Stimulated activated CD8-positive, alpha-beta memory T cell treated with anti-CD3 and anti-CD28 coated beads, Interleukin-7, amount 100 ng/mL, for 4 hours (primary cell): ENCODE measurements around the gene CMIP.

Source experiments
- DNase-seq, 2 donors: peaks; one replicate each; pipeline ENCODE4 v3.0.0-alpha.2; 2020; ENCODE audit warnings: low read depth in 2 of 2

CMIP gene

GRCh38 chr16:81549547-81550431 lies 105.2 kb downstream of the CMIP start:
- no peak for DNase-seq

- no peak for DNase-seq
These were observed 105.8 kb downstream of the CMIP start for GRCh38 chr16:81550432-81550808.

- no peak for DNase-seq
These were observed 106.7 kb downstream of the CMIP start for GRCh38 chr16:81551151-81551808.

DNA sequence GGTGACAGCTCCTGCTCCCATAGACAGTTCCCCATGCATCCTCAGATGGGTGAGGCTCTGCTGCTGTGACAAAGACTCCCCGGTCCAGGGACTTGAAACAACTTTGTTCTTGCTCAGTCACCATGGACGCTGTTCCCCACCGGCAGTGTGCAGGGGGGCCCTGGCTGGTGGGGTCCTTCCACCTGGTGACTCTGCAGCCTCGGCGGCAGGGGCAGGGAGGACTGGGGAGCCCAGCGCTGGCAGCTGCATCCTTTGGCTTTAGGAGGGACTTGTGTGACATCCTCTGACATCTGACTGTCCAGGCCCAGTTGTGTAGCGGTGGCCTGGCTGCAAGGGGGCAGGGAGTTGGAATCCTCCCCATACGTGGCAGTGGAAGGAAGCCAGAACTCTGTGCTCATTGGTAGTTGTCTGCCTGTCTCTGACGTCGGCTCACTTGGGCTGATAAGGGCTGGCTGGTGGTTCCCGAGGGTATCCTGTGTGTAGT lies 107.3 kb downstream of the CMIP start:
- DNase-seq = no peak

DNA sequence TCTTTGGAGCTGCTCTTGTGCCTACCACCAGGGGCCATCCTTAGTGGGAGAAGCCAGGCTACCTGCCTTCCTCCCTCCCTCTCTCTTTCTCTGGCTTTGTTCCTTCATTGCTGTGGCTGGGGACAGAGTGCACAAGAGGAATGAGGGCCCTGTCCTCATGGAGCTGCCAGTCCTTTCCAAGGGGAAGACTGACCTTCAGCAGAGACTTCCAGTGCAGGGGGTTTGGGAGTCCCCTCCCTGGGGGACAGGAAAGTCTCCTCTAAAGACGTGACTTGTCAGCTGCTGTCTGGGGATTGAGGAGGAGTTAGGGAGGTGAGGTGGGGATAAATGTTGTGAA lies 108.1 kb downstream of the CMIP start:
- DNase-seq = no peak

GRCh38 chr16:81553080-81553813 lies 108.6 kb downstream of the CMIP start:
- no peak for DNase-seq

GRCh38 chr16:81553814-81554675 lies 109.4 kb downstream of the CMIP start:
- DNase-seq = no peak

DNA sequence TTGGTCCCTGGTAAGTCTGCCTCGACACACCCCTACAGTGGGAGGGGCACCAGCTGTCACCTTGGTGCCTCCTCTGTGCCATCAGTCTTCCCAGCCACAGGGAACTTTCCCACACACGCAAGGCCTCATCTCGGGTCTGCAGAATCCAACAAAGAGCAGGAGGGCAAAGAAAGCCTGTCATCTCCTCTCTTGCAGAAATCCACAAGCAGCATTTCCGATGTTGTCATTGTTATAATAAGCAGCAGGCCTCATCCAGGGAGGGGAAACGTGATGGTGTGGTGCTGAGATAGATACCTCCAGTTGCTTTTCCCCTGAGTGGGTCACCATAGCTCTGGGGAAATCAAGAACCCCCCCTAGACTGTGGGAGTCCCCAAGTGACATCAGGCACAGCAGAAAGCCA lies 110.4 kb downstream of the CMIP start:
- no peak for DNase-seq

DNA sequence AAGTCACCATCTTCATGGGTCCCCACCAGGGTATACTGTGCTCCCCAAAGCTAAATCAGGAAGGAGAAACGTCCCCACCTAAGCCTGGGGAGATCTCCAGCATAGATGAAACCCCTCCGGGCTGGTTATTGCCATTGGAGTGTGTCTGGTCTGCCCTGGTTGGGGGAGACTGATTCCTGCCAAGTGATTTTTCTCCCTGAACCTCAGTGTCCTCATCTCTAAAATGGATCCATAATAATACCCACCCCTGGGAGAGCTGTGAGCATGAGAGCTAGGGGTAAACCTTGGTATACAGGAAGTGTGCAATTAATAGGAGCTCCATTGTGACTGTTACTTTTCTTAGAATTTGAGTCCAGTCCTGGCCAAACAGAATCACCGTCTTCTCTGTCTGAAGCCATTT lies 111.1 kb downstream of the CMIP start:
- no peak for DNase-seq

DNA sequence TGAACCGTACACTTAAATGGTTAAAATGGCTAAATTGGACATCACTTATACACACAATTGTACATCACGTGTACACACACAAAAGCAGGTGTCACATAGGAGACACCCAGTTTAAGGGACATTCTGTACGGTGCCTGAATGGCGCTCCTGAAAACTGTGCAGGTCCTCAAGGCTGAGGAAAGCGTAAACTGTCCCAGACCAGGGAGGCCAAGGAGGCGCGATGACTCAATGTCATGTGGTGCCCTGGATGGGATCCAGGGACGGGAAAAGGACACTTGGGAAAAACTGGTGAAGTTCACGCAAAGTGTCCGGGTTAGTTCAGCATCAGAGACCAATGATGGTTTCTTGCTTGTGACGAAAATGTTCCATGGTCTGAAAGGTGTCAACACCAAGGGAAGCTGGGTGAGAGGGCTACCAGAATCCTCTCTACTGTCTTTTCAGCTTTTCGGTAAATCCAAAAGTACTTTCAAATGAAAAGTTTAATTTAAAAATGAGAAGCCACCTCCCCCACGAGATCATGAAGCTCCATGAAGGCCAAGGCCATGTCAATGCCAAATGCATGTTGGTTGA lies 112.2 kb downstream of the CMIP start:
- no peak for DNase-seq

DNA sequence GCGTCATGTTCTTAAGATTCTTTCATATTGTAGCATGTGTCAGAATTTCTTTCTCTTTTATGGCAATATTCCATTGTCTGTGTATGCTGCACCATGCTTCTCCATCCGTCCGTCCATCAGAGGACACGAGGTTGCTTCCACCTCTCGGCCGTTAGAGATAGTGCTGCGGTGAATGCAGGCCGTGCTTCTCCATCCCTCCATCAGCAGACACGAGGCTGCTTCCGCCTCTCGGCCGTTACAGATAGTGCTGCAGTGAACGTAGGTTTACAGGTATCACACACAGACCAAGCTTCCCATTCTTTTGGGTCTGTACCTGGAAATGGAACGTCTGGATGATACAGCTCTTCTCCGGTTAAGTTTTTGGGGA lies 113.5 kb downstream of the CMIP start:
- DNase-seq = no peak

DNA sequence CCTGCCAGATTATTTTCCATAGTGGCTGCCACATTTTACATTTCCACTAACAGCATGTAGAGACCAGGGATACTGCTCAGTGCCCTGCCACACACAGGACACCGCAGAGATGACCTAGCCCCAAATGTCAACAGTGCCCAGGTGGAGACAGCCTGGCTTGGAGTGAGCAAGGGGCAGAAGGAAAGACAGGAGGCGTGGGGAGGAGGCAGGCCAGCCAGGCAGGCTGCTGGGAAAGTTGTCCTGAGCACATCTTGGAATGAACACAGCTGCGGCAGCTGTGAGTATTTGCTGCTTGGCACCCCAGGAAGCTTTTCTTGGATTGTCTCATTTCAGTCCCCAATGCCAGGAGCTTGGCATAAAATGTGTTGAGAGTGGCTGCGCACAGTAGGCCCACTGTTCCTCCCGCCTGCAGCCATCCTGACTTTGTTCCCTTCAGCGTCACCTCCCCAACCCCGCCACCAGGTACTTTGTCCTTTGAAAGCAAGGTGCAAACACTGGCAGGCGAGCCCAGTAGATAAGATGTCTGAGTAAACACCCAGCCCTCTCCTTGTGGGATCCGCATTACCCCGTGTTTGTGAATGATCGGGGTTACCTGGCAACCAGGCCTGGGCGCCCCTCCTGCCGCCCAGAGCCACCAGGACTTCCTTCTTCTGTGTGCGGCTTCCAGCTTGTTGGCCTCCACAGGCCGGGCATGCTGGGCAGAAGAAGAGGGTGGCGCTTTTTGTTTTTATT lies 114.0 kb downstream of the CMIP start:
- no peak for DNase-seq

DNA sequence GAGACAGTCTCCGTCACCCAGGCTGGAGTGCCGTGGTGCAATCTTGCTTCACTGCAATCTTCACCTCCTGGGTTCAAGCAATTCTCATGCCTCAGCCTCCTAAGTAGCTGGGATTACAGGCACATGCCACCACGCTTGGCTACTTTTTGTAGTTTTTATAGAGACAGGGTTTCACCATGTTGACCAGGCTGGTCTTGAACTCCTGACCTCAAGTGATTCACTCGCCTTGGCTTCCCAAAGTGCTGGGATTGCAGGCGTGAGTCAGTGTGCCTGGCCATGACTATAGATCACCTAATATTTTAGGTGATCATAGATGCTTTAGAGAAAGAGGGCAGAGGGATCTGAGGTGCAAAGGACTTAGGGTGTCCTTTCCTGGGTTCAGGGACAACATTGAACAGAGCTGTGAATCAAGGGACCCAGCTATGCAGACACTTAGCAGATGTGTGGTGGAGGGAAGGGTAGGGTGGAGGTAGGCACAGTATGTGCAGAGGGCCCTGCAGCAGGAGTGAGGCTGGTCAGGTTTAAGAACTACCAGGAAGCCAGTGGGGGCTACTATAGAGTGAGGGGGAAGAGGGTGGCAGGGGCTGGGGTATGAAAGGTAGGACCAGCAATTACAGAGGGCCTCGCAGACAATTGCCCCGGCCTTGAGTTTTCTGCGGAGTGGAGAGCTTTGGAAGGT lies 116.5 kb downstream of the CMIP start:
- DNase-seq = no peak

- no peak for DNase-seq
These were observed 117.7 kb downstream of the CMIP start for GRCh38 chr16:81562174-81562849.

DNA sequence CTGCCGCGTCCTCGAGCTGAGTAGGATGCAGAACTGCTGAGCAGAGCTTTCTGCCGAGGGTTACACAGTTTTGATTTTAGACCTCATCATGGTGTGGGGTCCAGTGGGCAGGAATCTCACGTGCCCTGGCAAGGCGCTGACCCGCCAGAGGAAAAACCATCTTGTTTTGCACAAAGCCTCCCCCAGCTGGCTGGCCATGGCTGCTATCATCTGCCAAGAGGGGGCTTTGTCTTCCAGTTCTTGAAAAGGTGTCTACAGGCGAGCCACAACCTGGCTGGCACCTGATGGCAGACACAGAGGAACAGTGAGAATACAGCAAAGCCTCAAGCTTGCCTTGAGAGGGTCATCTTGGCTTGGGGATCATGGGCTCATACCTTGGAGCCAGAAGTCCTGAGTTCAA lies 118.3 kb downstream of the CMIP start:
- no peak for DNase-seq

- no peak for DNase-seq
These were observed 119.9 kb downstream of the CMIP start for GRCh38 chr16:81564421-81564911.

DNA sequence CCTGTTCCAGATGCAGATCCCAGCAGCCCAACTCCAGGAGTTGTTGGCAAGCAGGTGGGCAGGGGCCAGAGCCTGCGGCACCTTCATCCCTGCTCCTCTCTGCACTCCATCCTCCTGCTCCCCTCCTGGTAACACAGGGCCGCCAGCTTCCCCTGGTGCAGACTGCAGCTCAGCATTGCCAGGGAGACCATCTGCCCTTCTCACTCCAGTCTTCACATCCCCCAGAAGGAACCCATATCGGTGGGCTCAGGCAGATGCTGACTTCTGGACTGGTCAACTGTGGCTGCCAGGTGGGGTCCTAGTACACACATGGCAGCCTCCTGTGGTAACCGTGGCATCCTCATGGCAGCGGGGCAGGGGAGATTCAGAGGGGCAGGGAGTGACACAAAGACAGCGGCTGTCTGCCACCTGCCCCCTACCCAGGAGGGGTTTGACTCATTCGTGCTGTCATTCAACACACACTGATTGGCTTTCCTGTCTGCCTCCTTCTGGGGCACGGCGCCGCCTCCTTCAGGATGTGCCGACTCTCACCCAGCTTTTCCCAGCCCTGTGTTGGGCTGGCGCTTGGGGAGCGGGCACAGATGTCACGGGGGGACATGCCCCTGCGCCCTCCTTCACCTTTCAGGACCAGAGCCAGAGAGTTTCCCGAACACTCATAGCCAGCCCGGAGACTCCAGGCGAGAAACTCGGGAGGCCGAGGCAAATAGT lies 120.9 kb downstream of the CMIP start:
- no peak for DNase-seq

DNA sequence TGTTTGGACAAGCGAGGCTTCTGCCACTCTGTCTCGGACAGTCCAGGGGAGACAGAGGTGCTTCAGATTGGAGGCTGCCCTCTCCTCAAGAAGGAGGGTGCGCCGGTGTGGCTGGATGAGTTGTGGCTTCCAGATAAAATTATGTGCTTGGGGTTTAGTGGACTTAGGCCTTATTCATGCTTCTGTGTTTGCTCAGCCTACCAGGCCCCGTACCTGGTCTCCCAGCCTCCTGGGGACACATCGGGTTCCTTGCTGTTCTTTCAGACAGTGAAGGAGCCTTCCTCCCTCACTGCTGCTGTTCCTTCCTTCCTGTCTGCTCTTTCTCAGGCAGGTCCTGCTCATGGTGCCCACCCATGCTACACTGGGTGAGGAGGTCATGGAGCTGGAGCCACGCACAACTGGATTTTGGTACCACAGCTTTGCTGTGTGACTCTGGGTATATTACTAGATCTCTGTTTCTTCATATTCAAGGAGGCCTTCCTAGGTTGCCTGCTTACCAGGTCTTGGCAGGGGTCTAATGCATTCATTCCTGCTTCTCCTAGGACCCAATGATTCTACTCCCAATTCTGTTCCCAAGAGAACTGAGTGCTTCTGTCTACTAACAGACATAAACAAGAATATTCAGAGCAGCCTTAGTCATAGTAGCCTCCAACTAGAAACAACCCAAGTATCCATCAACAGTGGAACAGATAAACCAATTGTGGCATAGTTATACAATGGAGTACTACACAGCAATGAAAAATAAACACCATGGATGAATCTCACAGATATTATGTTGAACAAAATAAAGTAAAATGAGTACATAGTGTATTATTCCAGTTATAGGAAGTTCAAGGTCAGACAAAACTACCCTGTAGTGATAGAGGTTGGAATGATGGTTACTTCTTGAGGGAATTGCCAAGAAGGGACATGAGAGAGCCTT lies 121.7 kb downstream of the CMIP start:
- DNase-seq = no peak
